Keratinocyte (primary cell): Measurements from ENCODE around the gene RTN4R. TPM values are rescaled to one million over a fixed set of nuclear protein-coding genes. Genes with fewer than 3 reads are reported as not detected.

Experiments
- DNase-seq: peaks from one replicate; pipeline ENCODE4 v3.0.0-alpha.2; 2011; ENCODE audit warnings: low read depth, missing footprints, low spot score
- FAIRE-seq: peaks from 2 replicates; lab custom pipeline; 2011; peaks lifted over from hg19 to GRCh38; lab: Jason Lieb, UNC
- H2AFZ ChIP-seq: 2 replicates; pipeline ENCODE4 v1.6.0; 2012; ENCODE audit warnings: low read length, control low read depth, inconsistent platforms; ENCODE audit not compliant: control insufficient read depth
- H3K27ac ChIP-seq: 2 replicates; pipeline ENCODE4 v1.5.1; 2011; ENCODE audit warnings: low read length; ENCODE audit not compliant: control insufficient read depth, insufficient read depth
- H3K27me3 ChIP-seq: 3 replicates; pipeline ENCODE4 v1.6.0; 2011; ENCODE audit warnings: low read length; ENCODE audit not compliant: control insufficient read depth, insufficient read depth; ENCODE audit errors: extremely low read depth
- H3K36me3 ChIP-seq, 2 experiments: 2 replicates in 1 of 2; 3 replicates in 1 of 2; pipeline ENCODE4 v1.5.1; 2011; ENCODE audit warnings: low read length in 2 of 2, mild to moderate bottlenecking in 1 of 2; ENCODE audit not compliant: control insufficient read depth in 2 of 2, insufficient read depth in 2 of 2; ENCODE audit errors: extremely low read depth in 1 of 2
- H3K4me1 ChIP-seq: 3 replicates; pipeline ENCODE4 v1.5.1; 2011; ENCODE audit warnings: low read length; ENCODE audit not compliant: control insufficient read depth, insufficient read depth; ENCODE audit errors: extremely low read depth
- H3K4me2 ChIP-seq: 3 replicates; pipeline ENCODE4 v1.6.0; 2011; ENCODE audit warnings: low read depth, low read length; ENCODE audit not compliant: control insufficient read depth, insufficient read depth; ENCODE audit errors: extremely low read depth
- H3K4me3 ChIP-seq, 3 experiments: fragments of 200-600 bp in 1 of 3; sonication (generic) in 1 of 3; 2 replicates in 2 of 3; 3 replicates in 1 of 3; pipeline ENCODE4 v1.5.1; 2011 to 2016; ENCODE audit warnings: low read length in 3 of 3, mild to moderate bottlenecking in 3 of 3, control low read depth in 2 of 3, inconsistent platforms in 1 of 3, low read depth in 1 of 3, mixed read lengths in 1 of 3, mixed run types in 1 of 3, moderate library complexity in 1 of 3; ENCODE audit not compliant: control insufficient read depth in 2 of 3, insufficient read depth in 2 of 3; ENCODE audit errors: extremely low read depth in 1 of 3
- H3K79me2 ChIP-seq: 2 replicates; pipeline ENCODE4 v1.6.0; 2012; ENCODE audit warnings: low read length; ENCODE audit not compliant: control insufficient read depth, insufficient read depth
- H3K9ac ChIP-seq: 3 replicates; pipeline ENCODE4 v1.6.0; 2011; ENCODE audit warnings: low read length; ENCODE audit not compliant: control insufficient read depth, insufficient read depth; ENCODE audit errors: extremely low read depth
- H3K9me1 ChIP-seq: 3 replicates; pipeline ENCODE4 v1.6.0; 2011; ENCODE audit warnings: low read length; ENCODE audit not compliant: control insufficient read depth, insufficient read depth; ENCODE audit errors: extremely low read depth
- H3K9me3 ChIP-seq: 2 replicates; pipeline ENCODE4 v1.5.1; 2012; ENCODE audit warnings: low read depth, low read length; ENCODE audit not compliant: control insufficient read depth
- H4K20me1 ChIP-seq: 3 replicates; pipeline ENCODE4 v1.6.0; 2011; ENCODE audit warnings: low read length; ENCODE audit not compliant: control insufficient read depth, insufficient read depth; ENCODE audit errors: extremely low read depth
- EZH2 ChIP-seq: IDR thresholded peaks from one replicate; pipeline ENCODE4 v1.6.1; 2012; ENCODE audit warnings: inconsistent platforms, mild to moderate bottlenecking, low read length, moderate library complexity
- dilution Hi-C: fragments of 300-500 bp; cut with MboI; formaldehyde crosslinking; loops from one replicate; pipeline ENCODE4 v1.7.0; 2020; ENCODE audit warnings: low sequenced_read_pairs; ENCODE audit not compliant: extremely low pct_ligation_motif_present
- polyA plus RNA-seq, 5 experiments: library from polyadenylated mRNA; depleted of rRNA in 3 of 5; stranded (reverse) in 3 of 5; stranded (forward) in 1 of 5; unstranded in 1 of 5; fragments of >200 nt; gene quantifications; 1 replicate in 1 of 5; 2 replicates in 3 of 5; 3 replicates in 1 of 5; pipeline versions ENCODE4 v1.2.1 to v1.2.3, GENCODE V29; 2011 to 2012; ENCODE audit warnings: missing spikeins in 2 of 5, low read depth in 1 of 5, low replicate concordance in 1 of 5
- TF ChIP-seq, protein P1 (sequence below), 3 experiments: IDR thresholded peaks in 1 of 3; conservative IDR thresholded peaks in 1 of 3; optimal IDR thresholded peaks in 1 of 3; 2 replicates in 2 of 3; 3 replicates in 1 of 3; pipeline versions ENCODE3 to v1.5.1; 2011; ENCODE audit warnings: low read length in 3 of 3, mild to moderate bottlenecking in 3 of 3, moderate library complexity in 2 of 3, control low read depth in 1 of 3, inconsistent platforms in 1 of 3; ENCODE audit not compliant: insufficient read depth in 2 of 3; ENCODE audit errors: extremely low read depth in 1 of 3

The RTN4R gene
- polyA plus RNA-seq, 1 donor (not counting 4 experiments of a cell fraction or from before 2014, with no cell fraction given) = 2.5 TPM

DNA sequence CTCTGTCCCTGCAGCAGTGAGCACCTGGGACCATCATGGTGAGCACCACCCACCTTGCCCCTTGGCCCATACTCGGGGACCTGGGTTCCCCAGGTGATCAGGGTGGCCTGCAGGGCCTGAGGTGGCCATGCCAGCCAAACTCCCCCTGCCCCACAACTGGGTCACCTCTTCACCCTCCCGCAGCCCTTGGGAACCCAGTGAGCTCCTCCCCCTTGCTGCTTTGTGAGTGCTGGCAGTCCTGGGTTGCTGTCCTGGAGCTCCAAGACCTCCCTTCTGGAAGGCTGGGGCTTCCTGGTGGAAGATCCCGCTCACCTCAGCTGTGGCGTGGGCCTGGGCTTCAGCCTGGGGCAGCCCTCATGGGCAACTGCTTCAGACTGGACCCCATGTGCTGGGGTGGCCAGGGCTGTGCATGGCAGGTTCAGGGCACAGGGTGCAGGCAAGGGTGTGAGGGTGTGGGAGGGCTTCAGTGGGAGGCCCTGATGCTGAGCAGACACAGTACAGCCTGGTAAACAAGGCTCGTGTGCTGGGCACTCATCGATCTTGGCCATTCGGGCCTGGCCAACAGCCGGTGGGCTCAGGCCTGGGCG is 57.6 kb downstream of the RTN4R start:
- Histone ChIP-seq H3K9me1 (no peaks in the 10 kb centered on the region), H3K27ac (no peak overlapping the region), H2AFZ (no peak overlapping the region), H4K20me1 (no peaks in the 10 kb centered on the region), H3K27me3 (peaks cover 7% of the 10 kb centered on the region), H3K9me3 (no peaks in the 10 kb centered on the region), H3K36me3 (peaks cover 0 to 5% of the 10 kb centered on the region in 2 experiments), H3K4me1 (peaks cover 14% of the 10 kb centered on the region), H3K79me2 (peaks cover 10% of the 10 kb centered on the region), H3K4me2 (no peak overlapping the region), H3K4me3 (no peak overlapping the region), H3K9ac (no peak overlapping the region)
- no peak for TF ChIP-seq EZH2
- TF ChIP-seq, protein P1, sequence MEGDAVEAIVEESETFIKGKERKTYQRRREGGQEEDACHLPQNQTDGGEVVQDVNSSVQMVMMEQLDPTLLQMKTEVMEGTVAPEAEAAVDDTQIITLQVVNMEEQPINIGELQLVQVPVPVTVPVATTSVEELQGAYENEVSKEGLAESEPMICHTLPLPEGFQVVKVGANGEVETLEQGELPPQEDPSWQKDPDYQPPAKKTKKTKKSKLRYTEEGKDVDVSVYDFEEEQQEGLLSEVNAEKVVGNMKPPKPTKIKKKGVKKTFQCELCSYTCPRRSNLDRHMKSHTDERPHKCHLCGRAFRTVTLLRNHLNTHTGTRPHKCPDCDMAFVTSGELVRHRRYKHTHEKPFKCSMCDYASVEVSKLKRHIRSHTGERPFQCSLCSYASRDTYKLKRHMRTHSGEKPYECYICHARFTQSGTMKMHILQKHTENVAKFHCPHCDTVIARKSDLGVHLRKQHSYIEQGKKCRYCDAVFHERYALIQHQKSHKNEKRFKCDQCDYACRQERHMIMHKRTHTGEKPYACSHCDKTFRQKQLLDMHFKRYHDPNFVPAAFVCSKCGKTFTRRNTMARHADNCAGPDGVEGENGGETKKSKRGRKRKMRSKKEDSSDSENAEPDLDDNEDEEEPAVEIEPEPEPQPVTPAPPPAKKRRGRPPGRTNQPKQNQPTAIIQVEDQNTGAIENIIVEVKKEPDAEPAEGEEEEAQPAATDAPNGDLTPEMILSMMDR (optimal IDR thresholded peaks at IDR 0.05 in 1 of 3, IDR thresholded peaks at IDR 0.05 in 1 of 3, conservative IDR thresholded peaks at IDR 0.05 in 1 of 3; ENCODE audit: extremely low read depth in 1 of 3, insufficient read depth in 2 of 3, low read length in 3 of 3) = no peak
- FAIRE-seq = no peak
- dilution Hi-C loops = no loop called here
- DNase-seq = no peak

DNA sequence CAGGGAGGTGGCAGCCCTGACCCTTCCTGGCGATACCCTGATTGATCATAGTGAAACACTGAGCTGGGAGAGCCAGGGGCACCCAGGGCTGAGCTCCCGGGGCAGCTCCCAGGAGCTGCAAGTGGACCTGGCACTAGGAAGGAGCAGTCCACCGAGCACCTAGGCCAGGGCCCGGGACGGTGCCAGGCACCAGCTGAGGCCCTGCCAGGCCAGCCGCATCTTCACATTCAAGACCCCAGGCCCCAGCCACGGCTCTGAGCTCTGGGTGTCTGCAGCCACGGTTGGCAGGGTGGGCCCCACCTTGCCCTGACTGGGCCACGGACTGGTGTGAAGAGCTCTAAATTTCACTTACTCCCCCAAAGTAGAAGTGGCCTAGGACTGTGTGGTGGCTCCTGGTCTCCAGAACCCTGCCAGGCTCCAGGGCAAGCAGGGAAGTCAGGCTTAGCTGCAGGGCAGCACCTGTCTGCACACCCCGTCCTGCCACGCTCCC is 58.3 kb downstream of the RTN4R start:
- Histone ChIP-seq H3K9me3 (no peaks in the 10 kb centered on the region), H3K9ac (no peak overlapping the region), H4K20me1 (no peaks in the 10 kb centered on the region), H3K4me1 (peaks cover 17% of the 10 kb centered on the region), H3K4me3 (no peak overlapping the region), H3K9me1 (no peaks in the 10 kb centered on the region), H3K4me2 (no peak overlapping the region), H3K79me2 (peaks cover 10% of the 10 kb centered on the region), H2AFZ (no peak overlapping the region), H3K36me3 (peaks cover 0 to 5% of the 10 kb centered on the region in 2 experiments), H3K27ac (no peak overlapping the region), H3K27me3 (peaks cover 7% of the 10 kb centered on the region)
- TF ChIP-seq EZH2 = no peak
- TF ChIP-seq, protein P1 (optimal IDR thresholded peaks at IDR 0.05 in 1 of 3, IDR thresholded peaks at IDR 0.05 in 1 of 3, conservative IDR thresholded peaks at IDR 0.05 in 1 of 3; ENCODE audit: extremely low read depth in 1 of 3, insufficient read depth in 2 of 3, low read length in 3 of 3) = no peak
- no peak for FAIRE-seq
- no peak for DNase-seq
- dilution Hi-C loops = no loop called here
